Upper lobe of right lung (tissue), 1 donor: ENCODE data around the gene STAU1. TPM values are rescaled to one million over a fixed set of nuclear protein-coding genes. Genes with fewer than 3 reads are reported as not detected.
"Not testable (repeated sequence)": the region's sequence is repeated elsewhere in the genome, so short reads cannot be mapped to it uniquely, and the experiment has no call there.

Experiments used
- ATAC-seq: fragments of 200-7000 bp; cut with Tn5 transposase; one replicate; pipeline ENCODE4 v1.9.1; 2020; ENCODE audit warnings: mild to moderate bottlenecking, moderate library complexity
- DNase-seq: peaks from one replicate; pipeline ENCODE4 v3.0.0-alpha.2; 2020
- H3K27ac ChIP-seq: fragments of 200-600 bp; one replicate; pipeline ENCODE4 v1.8.0; 2022
- H3K27me3 ChIP-seq: fragments of 200-600 bp; one replicate; pipeline ENCODE4 v1.8.0; 2022; ENCODE audit warnings: mild to moderate bottlenecking
- H3K36me3 ChIP-seq: fragments of 200-600 bp; one replicate; pipeline ENCODE4 v1.8.0; 2022
- H3K4me1 ChIP-seq: fragments of 200-600 bp; one replicate; pipeline ENCODE4 v1.8.0; 2022
- H3K4me3 ChIP-seq: fragments of 200-600 bp; one replicate; pipeline ENCODE4 v1.8.0; 2022; ENCODE audit warnings: mild to moderate bottlenecking
- H3K9me3 ChIP-seq: fragments of 200-600 bp; one replicate; pipeline ENCODE4 v1.8.0; 2022
- CTCF ChIP-seq: fragments of 200-600 bp; IDR thresholded peaks from one replicate; pipeline ENCODE4 v1.8.0; 2022; ENCODE audit warnings: antibody characterized with exemption
- intact Hi-C: fragments of 100-400 bp; cut with DNase I; formaldehyde crosslinking; loops from one replicate; pipeline ENCODE4 v1.11.0; 2022
- total RNA-seq: library from RNA; stranded (reverse); fragmentation: NEBNext Ultra II Directional; extraction: Animal tissue kit (Norgen Biotek cat#: 25700); gene quantifications from one replicate; pipeline ENCODE4 v1.2.1, GENCODE V29; 2021
- donor health status: DM: no; HTN: yes; CAD: no; lungs with severe emphysema.

The STAU1 gene
- total RNA-seq, 1 donor from 2014 or later, result 76.0 TPM

GRCh38 chr20:49185071-49185761 is 2.9 kb downstream of the STAU1 start:
- no peaks in the 10 kb centered on the region for H3K27me3 ChIP-seq
- DNase-seq (no peak), ATAC-seq (no peak)
- H3K36me3 ChIP-seq, result peaks cover 7% of the 10 kb centered on the region
- no peaks in the 10 kb centered on the region for H3K9me3 ChIP-seq
- intact Hi-C loops, result no loop called here
- peaks cover 45% of the 10 kb centered on the region for H3K4me1 ChIP-seq
- no peak overlapping the region for H3K27ac ChIP-seq
- H3K4me3 ChIP-seq, result no peak overlapping the region
- no peak for TF ChIP-seq CTCF

DNA sequence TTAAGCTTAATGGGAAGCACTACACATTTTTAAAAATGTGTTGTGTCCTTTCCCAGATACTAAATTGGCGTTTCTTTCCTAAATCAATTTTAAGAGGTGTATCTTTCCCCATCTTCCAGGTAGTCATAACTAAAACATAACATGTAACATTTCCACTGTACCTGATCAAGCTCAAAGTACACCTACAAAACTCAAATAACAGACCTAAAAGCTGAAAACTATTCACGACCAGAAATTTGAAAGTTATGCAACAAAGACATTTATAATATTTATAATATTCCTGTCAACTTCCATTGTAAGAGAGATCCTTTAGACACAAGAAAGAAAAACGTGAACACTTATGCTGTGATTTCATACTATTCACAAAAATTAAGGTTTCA is 3.5 kb downstream of the STAU1 start:
- Histone ChIP-seq H3K27me3 (no peaks in the 10 kb centered on the region), H3K36me3 (peaks cover 7% of the 10 kb centered on the region), H3K4me3 (no peak overlapping the region), H3K4me1 (peaks cover 50% of the 10 kb centered on the region), H3K27ac (no peak overlapping the region), H3K9me3 (no peaks in the 10 kb centered on the region)
- intact Hi-C loops, result no loop called here
- DNase-seq, result no peak
- ATAC-seq, result no peak
- TF ChIP-seq CTCF, result no peak

DNA sequence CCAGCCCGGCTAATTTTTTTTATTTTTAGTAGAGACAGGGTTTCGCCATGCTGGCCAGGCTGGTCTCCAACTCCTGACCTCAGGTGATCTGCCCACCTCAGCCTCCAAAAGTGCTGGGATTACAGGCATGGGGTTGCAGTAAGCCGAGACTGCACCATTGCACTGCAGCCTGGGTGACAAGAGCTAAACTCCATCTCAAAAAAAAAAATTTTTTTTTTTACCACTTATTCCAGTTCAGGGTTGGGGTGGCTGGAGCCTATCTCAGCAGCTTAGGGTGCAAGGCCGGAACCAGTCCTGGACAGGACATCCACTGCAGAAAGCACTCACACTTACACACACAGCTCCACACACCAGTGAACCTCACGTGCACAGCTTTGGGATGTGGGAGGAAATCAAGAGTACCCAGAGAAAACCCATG is 4.0 kb downstream of the STAU1 start:
- H3K36me3 ChIP-seq, H3K27ac ChIP-seq, H3K9me3 ChIP-seq, DNase-seq, intact Hi-C loops, ATAC-seq, H3K27me3 ChIP-seq, H3K4me3 ChIP-seq: not testable (repeated sequence)
- peaks cover 56% of the 10 kb centered on the region for H3K4me1 ChIP-seq

DNA sequence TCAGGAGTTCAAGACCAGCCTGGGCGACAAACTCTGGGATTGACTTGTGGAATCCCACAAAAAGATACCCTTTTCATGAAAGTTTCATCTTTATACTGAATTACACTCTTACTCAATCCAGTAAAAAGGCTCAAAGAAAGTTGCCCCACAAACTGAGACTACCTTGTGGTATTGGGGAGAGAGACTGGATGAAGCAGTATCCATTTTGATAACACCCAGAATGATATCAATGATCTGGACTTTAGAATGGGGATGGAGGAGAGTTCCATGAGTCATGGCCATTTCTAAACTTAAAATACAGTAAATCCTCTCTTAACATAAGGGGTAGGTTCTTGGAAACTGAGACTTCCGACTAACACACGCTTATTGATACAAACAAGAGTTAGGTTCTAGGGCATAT is 4.7 kb downstream of the STAU1 start:
- intact Hi-C loops, result no loop called here
- Histone ChIP-seq H3K27me3 (no peaks in the 10 kb centered on the region), H3K4me1 (peaks cover 56% of the 10 kb centered on the region), H3K27ac (no peak overlapping the region), H3K9me3 (no peaks in the 10 kb centered on the region), H3K36me3 (peaks cover 9% of the 10 kb centered on the region), H3K4me3 (no peak overlapping the region)
- TF ChIP-seq CTCF, result no peak
- ATAC-seq (no peak), DNase-seq (no peak)

- TF ChIP-seq CTCF, result no peak
- no peak for DNase-seq
- peaks cover 59% of the 10 kb centered on the region for H3K4me1 ChIP-seq
- no peak overlapping the region for H3K4me3 ChIP-seq
- no peak overlapping the region for H3K27ac ChIP-seq
- ATAC-seq, result no peak
- intact Hi-C loops, result no loop called here
- no peaks in the 10 kb centered on the region for H3K9me3 ChIP-seq
- peaks cover 18% of the 10 kb centered on the region for H3K36me3 ChIP-seq
- H3K27me3 ChIP-seq, result no peaks in the 10 kb centered on the region
Measured at GRCh38 chr20:49181265-49181877, 6.8 kb downstream of the STAU1 start.

GRCh38 chr20:49179368-49180277 is 8.5 kb downstream of the STAU1 start:
- DNase-seq (no peak), ATAC-seq (no peak)
- no peaks in the 10 kb centered on the region for H3K27me3 ChIP-seq
- TF ChIP-seq CTCF, result no peak
- H3K27ac ChIP-seq, result peak overlapping the region; percentile 33
- no peaks in the 10 kb centered on the region for H3K9me3 ChIP-seq
- peaks cover 41% of the 10 kb centered on the region for H3K4me1 ChIP-seq
- H3K4me3 ChIP-seq, result no peak overlapping the region
- peaks cover 11% of the 10 kb centered on the region for H3K36me3 ChIP-seq
- intact Hi-C loops, result no loop called here
